Left ventricle myocardium inferior (tissue), 1 donor: ENCODE data around the gene C10orf62. TPM values are rescaled to one million over a fixed set of nuclear protein-coding genes. Genes with fewer than 3 reads are reported as not detected.
"Not testable (repeated sequence)": the region's sequence is repeated elsewhere in the genome, so short reads cannot be mapped to it uniquely, and the experiment has no call there.

Source experiments
- DNase-seq: peaks from one replicate; pipeline ENCODE4 v3.0.0-alpha.2; 2020
- H3K27ac ChIP-seq: fragments of 200-600 bp; replicated peaks from 2 replicates; pipeline ENCODE4 v1.8.0; 2021
- H3K27me3 ChIP-seq: fragments of 200-600 bp; 2 replicates; pipeline ENCODE4 v1.8.0; 2021; ENCODE audit warnings: low read depth
- H3K36me3 ChIP-seq: fragments of 200-600 bp; 2 replicates; pipeline ENCODE4 v1.8.0; 2021
- H3K4me1 ChIP-seq: fragments of 200-600 bp; 2 replicates; pipeline ENCODE4 v1.8.0; 2021
- H3K4me3 ChIP-seq: fragments of 200-600 bp; 2 replicates; pipeline ENCODE4 v1.8.0; 2021; ENCODE audit warnings: mild to moderate bottlenecking, moderate library complexity
- H3K9me3 ChIP-seq: fragments of 200-600 bp; replicated peaks from 2 replicates; pipeline ENCODE4 v1.8.0; 2021
- intact Hi-C: fragments of 100-400 bp; cut with micrococcal nuclease; formaldehyde crosslinking; loops from one replicate; pipeline ENCODE4 v1.11.0; 2022
- total RNA-seq: library from RNA; stranded (reverse); fragmentation: NEBNext Ultra II Directional; extraction: Animal tissue kit (Norgen Biotek cat#: 25700); gene quantifications from one replicate; pipeline ENCODE4 v1.2.1, GENCODE V29; 2021
- TF ChIP-seq, protein P1 (sequence below): fragments of 200-600 bp; IDR thresholded peaks from 2 replicates; pipeline ENCODE4 v1.8.0; 2021; ENCODE audit warnings: antibody characterized with exemption, mild to moderate bottlenecking, borderline replicate concordance
- donor health status: DM: no; HTN: yes; CAD: no; lungs with severe emphysema.

The C10orf62 gene
- total RNA-seq, 1 donor from 2014 or later = 1.5 TPM

DNA sequence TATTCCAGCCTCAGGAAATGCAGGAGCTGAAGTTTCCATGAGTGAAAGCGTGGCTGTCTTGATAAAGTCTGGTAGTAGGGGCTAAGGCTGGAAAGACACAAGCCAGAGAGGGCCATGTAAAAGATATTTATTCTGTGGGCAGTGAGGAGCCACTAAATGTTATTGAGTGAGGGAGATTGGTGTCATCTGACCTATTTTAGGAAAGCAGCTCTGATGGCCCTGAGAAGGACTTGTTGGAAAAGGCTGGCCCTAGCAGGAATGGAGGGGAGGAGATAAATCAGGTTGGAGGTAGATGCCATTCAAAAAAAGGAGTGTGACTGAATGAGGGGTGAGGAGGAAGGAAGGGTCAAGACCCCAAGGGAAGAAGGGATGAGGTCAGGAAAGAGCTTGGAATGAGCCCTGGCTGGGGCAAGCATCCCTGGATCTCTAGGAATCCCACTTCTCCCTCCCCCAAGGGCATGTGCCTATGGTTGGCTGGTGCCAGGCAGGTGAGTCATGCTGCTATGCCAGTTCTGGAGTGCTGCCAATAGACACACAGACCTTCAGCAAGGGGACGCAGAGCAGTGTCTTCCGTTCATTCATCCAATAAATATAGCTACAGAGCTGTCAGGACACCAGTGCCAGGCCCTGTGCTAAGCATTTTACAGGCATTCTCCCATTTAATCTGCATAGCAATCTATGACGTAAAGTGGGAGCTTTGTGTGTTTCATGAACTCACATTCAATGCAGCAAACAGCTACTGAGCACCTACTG, 15.0 kb upstream of the C10orf62 start:
- TF ChIP-seq, protein P1, sequence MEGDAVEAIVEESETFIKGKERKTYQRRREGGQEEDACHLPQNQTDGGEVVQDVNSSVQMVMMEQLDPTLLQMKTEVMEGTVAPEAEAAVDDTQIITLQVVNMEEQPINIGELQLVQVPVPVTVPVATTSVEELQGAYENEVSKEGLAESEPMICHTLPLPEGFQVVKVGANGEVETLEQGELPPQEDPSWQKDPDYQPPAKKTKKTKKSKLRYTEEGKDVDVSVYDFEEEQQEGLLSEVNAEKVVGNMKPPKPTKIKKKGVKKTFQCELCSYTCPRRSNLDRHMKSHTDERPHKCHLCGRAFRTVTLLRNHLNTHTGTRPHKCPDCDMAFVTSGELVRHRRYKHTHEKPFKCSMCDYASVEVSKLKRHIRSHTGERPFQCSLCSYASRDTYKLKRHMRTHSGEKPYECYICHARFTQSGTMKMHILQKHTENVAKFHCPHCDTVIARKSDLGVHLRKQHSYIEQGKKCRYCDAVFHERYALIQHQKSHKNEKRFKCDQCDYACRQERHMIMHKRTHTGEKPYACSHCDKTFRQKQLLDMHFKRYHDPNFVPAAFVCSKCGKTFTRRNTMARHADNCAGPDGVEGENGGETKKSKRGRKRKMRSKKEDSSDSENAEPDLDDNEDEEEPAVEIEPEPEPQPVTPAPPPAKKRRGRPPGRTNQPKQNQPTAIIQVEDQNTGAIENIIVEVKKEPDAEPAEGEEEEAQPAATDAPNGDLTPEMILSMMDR = no peak
- DNase-seq = peak; percentile 60
- H3K4me1 ChIP-seq = peaks cover 42% of the 10 kb centered on the region
- no peaks in the 10 kb centered on the region for H3K9me3 ChIP-seq
- H3K36me3 ChIP-seq = peaks cover 15% of the 10 kb centered on the region
- H3K27ac ChIP-seq = peak overlapping the region; percentile 91
- intact Hi-C loops = loop anchor here (5.0 kb wide), 1 partner anchor 33 kb away; no protein-coding TSS in a partner anchor
- peak overlapping the region; percentile 58 for H3K4me3 ChIP-seq
- no peaks in the 10 kb centered on the region for H3K27me3 ChIP-seq

DNA sequence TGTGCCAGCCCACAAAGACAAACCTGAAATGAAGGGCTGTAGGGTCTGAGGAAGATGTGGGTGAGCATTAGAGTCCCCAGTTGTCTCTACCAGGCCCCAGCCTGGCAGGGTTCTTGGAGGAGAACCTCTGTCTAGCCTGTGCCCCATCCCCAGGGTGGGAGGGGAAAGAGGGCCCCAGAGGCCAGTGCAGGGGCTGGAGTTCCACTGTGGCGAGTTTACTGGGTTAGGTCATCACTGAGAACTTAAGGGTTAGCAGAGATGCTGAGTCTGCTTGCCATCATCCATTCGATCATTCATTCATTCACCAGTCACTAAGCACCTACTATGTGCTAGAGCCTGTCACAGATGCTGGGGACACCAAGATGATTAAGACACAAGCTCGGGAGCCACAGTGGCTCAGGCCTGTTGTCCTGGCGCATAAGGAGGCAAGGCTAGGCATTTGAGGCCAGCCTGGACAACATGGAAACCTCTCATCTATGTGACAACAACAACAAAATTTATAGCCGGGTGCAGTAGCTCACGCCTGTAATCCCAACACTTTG, 14.3 kb upstream of the C10orf62 start:
- Histone ChIP-seq H3K4me3 (peak overlapping the region; percentile 58), H3K36me3 (peaks cover 8% of the 10 kb centered on the region), H3K9me3 (no peaks in the 10 kb centered on the region), H3K27me3 (no peaks in the 10 kb centered on the region), H3K27ac (peak overlapping the region; percentile 91), H3K4me1 (peaks cover 44% of the 10 kb centered on the region)
- peak; percentile 15 for DNase-seq
- TF ChIP-seq, protein P1 = no peak
- intact Hi-C loops = no loop called here

DNA sequence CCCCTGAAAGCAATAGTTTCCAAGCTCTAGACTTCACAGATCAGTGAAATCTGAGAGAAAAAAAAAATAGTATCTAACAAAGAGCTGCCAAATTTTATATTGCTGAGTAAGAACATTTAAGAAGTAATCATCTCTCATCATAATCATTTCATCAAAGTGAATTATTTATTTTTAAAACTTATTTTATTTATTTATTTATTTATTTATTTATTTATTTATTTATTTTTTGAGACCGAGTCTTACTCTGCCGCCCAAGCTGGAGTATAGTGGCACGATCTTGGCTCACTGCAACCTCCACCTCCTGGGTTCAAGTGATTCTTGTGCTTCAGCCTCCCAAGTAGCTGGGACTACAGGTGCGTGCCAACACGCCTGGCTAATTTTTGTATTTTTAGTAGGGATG, 13.0 kb upstream of the C10orf62 start:
- H3K36me3 ChIP-seq, intact Hi-C loops, H3K4me3 ChIP-seq, H3K27me3 ChIP-seq, H3K9me3 ChIP-seq, DNase-seq: not testable (repeated sequence)
- Histone ChIP-seq H3K4me1 (peaks cover 45% of the 10 kb centered on the region), H3K27ac (peak overlapping the region; percentile 91)

DNA sequence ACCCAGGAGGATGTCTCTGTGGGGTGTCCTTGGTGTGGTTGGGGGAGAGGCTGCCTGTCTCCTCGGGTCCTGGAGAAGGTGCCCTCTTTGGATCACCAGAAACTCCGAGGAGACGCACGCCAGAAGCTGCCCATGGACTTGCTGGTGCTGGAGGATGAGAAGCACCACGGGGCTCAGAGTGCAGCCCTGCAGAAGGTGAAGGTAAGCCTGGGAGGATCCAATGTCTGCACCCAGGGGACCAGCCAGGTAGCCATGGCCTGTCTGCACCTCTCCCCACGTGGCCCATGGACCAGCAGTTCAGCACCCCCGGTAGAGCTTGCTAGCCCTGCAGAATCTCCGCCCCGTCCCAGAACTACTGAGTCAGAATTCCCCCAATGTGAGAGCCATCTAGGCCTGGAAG, 11.8 kb upstream of the C10orf62 start:
- TF ChIP-seq, protein P1 = no peak
- Histone ChIP-seq H3K4me1 (peaks cover 33% of the 10 kb centered on the region), H3K9me3 (no peaks in the 10 kb centered on the region), H3K27ac (peak overlapping the region; percentile 67), H3K4me3 (no peak overlapping the region), H3K36me3 (no peaks in the 10 kb centered on the region), H3K27me3 (no peaks in the 10 kb centered on the region)
- DNase-seq = peak; percentile 6
- intact Hi-C loops = no loop called here

DNA sequence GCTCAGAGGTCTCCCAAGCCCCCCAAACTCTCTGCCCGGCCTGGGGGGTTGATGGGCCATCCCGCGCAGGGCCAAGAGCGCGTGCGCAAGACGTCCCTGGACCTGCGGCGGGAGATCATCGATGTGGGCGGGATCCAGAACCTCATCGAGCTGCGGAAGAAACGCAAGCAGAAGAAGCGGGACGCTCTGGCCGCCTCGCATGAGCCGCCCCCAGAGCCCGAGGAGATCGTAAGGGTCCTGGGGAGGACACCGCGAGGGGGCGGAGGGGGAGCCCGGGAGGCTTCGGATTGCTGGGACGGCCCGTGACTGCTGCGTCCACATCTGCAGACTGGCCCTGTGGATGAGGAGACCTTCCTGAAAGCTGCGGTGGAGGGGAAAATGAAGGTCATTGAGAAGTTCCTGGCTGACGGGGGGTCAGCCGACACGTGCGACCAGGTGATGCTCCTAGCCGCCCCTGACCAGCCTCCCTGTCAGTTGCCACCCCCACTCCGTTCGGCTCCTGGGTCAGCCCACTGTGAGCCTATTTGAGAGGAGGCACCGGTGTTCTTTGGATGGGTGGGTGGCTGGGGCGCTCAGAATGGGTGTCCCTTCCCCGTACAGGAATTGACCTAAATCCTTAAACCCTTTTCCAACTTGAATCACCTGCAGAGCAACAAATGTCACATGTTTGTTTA, 11.2 kb upstream of the C10orf62 start:
- no peaks in the 10 kb centered on the region for H3K36me3 ChIP-seq
- peak overlapping the region; percentile 67 for H3K27ac ChIP-seq
- intact Hi-C loops = no loop called here
- no peaks in the 10 kb centered on the region for H3K9me3 ChIP-seq
- TF ChIP-seq, protein P1 = no peak
- H3K27me3 ChIP-seq = no peaks in the 10 kb centered on the region
- H3K4me3 ChIP-seq = no peak overlapping the region
- peaks cover 32% of the 10 kb centered on the region for H3K4me1 ChIP-seq
- no peak for DNase-seq
